WTC11 (cell line): ENCODE results near the gene OPN4. TPM values are rescaled to one million over a fixed set of nuclear protein-coding genes. Genes with fewer than 3 reads are reported as not detected.

Source experiments
- ATAC-seq: fragments of 200-7000 bp; cut with Tn5 transposase; 2 replicates; pipeline ENCODE4 v1.10.0; 2021; ENCODE audit warnings: mild to moderate bottlenecking, moderate library complexity
- CTCF ChIA-PET: fragments of 300-600 bp; sonication (Branson Sonifier 250); formaldehyde crosslinking; loops from one replicate; lab custom pipeline; 2021; ENCODE audit warnings: antibody characterized with exemption; lab: Charles Lee
- POLR2A ChIA-PET: fragments of 350-600 bp; sonication (Branson Sonifier 250); formaldehyde crosslinking; loops from one replicate; lab custom pipeline; 2021; ENCODE audit warnings: antibody characterized with exemption; lab: Charles Lee
- DNase-seq: peaks from one replicate; pipeline ENCODE4 v3.0.0; 2021; ENCODE audit warnings: low spot score
- H3K27ac Mint-ChIP-seq: 2 replicates; pipeline ENCODE4 v1.8.0; 2021; ENCODE audit warnings: mixed read lengths
- H3K27me3 Mint-ChIP-seq: 2 replicates; pipeline ENCODE4 v1.8.0; 2021; ENCODE audit warnings: low read depth, mild to moderate bottlenecking, moderate library complexity, mixed read lengths
- H3K36me3 Mint-ChIP-seq: 2 replicates; pipeline ENCODE4 v1.8.0; 2021; ENCODE audit warnings: mixed read lengths
- H3K4me1 Mint-ChIP-seq: 2 replicates; pipeline ENCODE4 v1.8.0; 2022; ENCODE audit warnings: mixed read lengths
- H3K4me3 Mint-ChIP-seq: 2 replicates; pipeline ENCODE4 v1.8.0; 2021; ENCODE audit warnings: mild to moderate bottlenecking, moderate library complexity, mixed read lengths
- H3K9me3 Mint-ChIP-seq: 2 replicates; pipeline ENCODE4 v1.8.0; 2021; ENCODE audit warnings: mixed read lengths
- ATF1 ChIP-seq: sonication (generic); formaldehyde crosslinking; IDR thresholded peaks from 2 replicates; pipeline ENCODE4 v1.8.1; 2023; ENCODE audit warnings: mild to moderate bottlenecking, moderate library complexity, missing genetic modification reagents
- CBFB ChIP-seq: sonication (generic); formaldehyde crosslinking; IDR thresholded peaks from 2 replicates; pipeline ENCODE4 v1.8.1; 2022; ENCODE audit warnings: mild to moderate bottlenecking, low read depth, missing genetic modification reagents
- EMX1 ChIP-seq: fragments of 250-450 bp; sonication (Bioruptor Pico); IDR thresholded peaks from 2 replicates; pipeline ENCODE4 v1.8.0; 2021; ENCODE audit warnings: mild to moderate bottlenecking
- ESRRA ChIP-seq: sonication (generic); formaldehyde crosslinking; IDR thresholded peaks from 2 replicates; pipeline ENCODE4 v1.8.1; 2022; ENCODE audit warnings: mild to moderate bottlenecking, missing genetic modification reagents, borderline replicate concordance
- FOXP1 ChIP-seq: sonication (generic); formaldehyde crosslinking; IDR thresholded peaks from 2 replicates; pipeline ENCODE4 v1.8.0; 2022; ENCODE audit warnings: missing genetic modification reagents, mild to moderate bottlenecking, moderate library complexity, borderline replicate concordance
- NR1H2 ChIP-seq: sonication (generic); formaldehyde crosslinking; IDR thresholded peaks from 2 replicates; pipeline ENCODE4 v1.9.0; 2021; ENCODE audit warnings: mild to moderate bottlenecking, moderate library complexity, missing genetic modification reagents
- RELA ChIP-seq: sonication (generic); formaldehyde crosslinking; IDR thresholded peaks from 2 replicates; pipeline ENCODE4 v1.8.1; 2022; ENCODE audit warnings: missing genetic modification reagents, mild to moderate bottlenecking, borderline replicate concordance
- SMAD3 ChIP-seq: sonication (generic); formaldehyde crosslinking; IDR thresholded peaks from 2 replicates; pipeline ENCODE4 v1.8.0; 2022; ENCODE audit warnings: missing genetic modification reagents, mild to moderate bottlenecking, borderline replicate concordance
- SOX15 ChIP-seq: fragments of 250-450 bp; sonication (Bioruptor Pico); IDR thresholded peaks from 2 replicates; pipeline ENCODE4 v1.9.0; 2021; ENCODE audit warnings: mild to moderate bottlenecking
- TEAD1 ChIP-seq: sonication (generic); formaldehyde crosslinking; IDR thresholded peaks from 2 replicates; pipeline ENCODE4 v1.8.0; 2022; ENCODE audit warnings: mild to moderate bottlenecking, missing genetic modification reagents
- TP53 ChIP-seq: sonication (generic); formaldehyde crosslinking; IDR thresholded peaks from 2 replicates; pipeline ENCODE4 v1.8.1; 2023; ENCODE audit warnings: mild to moderate bottlenecking, missing genetic modification reagents
- ZBTB43 ChIP-seq: sonication (generic); formaldehyde crosslinking; IDR thresholded peaks from 2 replicates; pipeline ENCODE4 v1.8.1; 2023; ENCODE audit warnings: mild to moderate bottlenecking, missing genetic modification reagents
- ZNF121 ChIP-seq: sonication (generic); formaldehyde crosslinking; IDR thresholded peaks from 2 replicates; pipeline ENCODE4 v1.8.0; 2023; ENCODE audit warnings: missing genetic modification reagents
- ZNF425 ChIP-seq: fragments of 250-450 bp; sonication (Bioruptor Pico); conservative IDR thresholded peaks from 2 replicates; pipeline ENCODE4 v1.9.0; 2021; ENCODE audit warnings: mild to moderate bottlenecking
- total RNA-seq: library from RNA; stranded (reverse); gene quantifications from 3 replicates; pipeline ENCODE4 v1.2.3, GENCODE V29; 2021
- TF ChIP-seq, protein P1 (sequence below): fragments of 250-450 bp; sonication (Bioruptor Pico); IDR thresholded peaks from 2 replicates; pipeline ENCODE4 v2.1.2; 2022; ENCODE audit warnings: mild to moderate bottlenecking, moderate library complexity
- TF ChIP-seq, protein P2 (sequence below): sonication (generic); formaldehyde crosslinking; IDR thresholded peaks from 2 replicates; pipeline ENCODE4 v1.8.0; 2022; ENCODE audit warnings: mild to moderate bottlenecking, missing genetic modification reagents
- TF ChIP-seq, protein P3 (sequence below): sonication (generic); formaldehyde crosslinking; IDR thresholded peaks from 2 replicates; pipeline ENCODE4 v1.8.1; 2022; ENCODE audit warnings: low read depth, mild to moderate bottlenecking, moderate library complexity, missing genetic modification reagents, borderline replicate concordance
- TF ChIP-seq, protein P4 (sequence below): sonication (generic); formaldehyde crosslinking; IDR thresholded peaks from 2 replicates; pipeline ENCODE4 v1.8.1; 2023; ENCODE audit warnings: mild to moderate bottlenecking, missing genetic modification reagents, moderate library complexity
- TF ChIP-seq, protein P5 (sequence below): sonication (generic); formaldehyde crosslinking; IDR thresholded peaks from 2 replicates; pipeline ENCODE4 v1.8.1; 2022; ENCODE audit warnings: low read depth, missing genetic modification reagents, borderline replicate concordance

OPN4 gene
- total RNA-seq, 1 experiment from 2014 or later = not detected

- TF ChIP-seq, protein P1, sequence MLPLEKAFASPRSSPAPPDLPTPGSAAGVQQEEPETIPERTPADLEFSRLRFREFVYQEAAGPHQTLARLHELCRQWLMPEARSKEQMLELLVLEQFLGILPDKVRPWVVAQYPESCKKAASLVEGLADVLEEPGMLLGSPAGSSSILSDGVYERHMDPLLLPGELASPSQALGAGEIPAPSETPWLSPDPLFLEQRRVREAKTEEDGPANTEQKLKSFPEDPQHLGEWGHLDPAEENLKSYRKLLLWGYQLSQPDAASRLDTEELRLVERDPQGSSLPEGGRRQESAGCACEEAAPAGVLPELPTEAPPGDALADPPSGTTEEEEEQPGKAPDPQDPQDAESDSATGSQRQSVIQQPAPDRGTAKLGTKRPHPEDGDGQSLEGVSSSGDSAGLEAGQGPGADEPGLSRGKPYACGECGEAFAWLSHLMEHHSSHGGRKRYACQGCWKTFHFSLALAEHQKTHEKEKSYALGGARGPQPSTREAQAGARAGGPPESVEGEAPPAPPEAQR = no peak
- TF ChIP-seq NR1H2 (CRISPR knock-in tag) (no peak), TP53 (CRISPR knock-in tag) (no peak), RELA (CRISPR knock-in tag) (no peak), SMAD3 (CRISPR knock-in tag) (no peak), ESRRA (CRISPR knock-in tag) (no peak), ATF1 (no peak), ZNF425 (CRISPR knock-in tag) (no peak), ZBTB43 (CRISPR knock-in tag) (no peak), EMX1 (CRISPR knock-in tag) (no peak), SOX15 (CRISPR knock-in tag) (no peak)
- TF ChIP-seq, protein P2, sequence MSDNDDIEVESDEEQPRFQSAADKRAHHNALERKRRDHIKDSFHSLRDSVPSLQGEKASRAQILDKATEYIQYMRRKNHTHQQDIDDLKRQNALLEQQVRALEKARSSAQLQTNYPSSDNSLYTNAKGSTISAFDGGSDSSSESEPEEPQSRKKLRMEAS = no peak
- TF ChIP-seq, protein P3, sequence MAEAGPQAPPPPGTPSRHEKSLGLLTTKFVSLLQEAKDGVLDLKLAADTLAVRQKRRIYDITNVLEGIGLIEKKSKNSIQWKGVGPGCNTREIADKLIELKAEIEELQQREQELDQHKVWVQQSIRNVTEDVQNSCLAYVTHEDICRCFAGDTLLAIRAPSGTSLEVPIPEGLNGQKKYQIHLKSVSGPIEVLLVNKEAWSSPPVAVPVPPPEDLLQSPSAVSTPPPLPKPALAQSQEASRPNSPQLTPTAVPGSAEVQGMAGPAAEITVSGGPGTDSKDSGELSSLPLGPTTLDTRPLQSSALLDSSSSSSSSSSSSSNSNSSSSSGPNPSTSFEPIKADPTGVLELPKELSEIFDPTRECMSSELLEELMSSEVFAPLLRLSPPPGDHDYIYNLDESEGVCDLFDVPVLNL (CRISPR knock-in tag) = no peak
Measured at GRCh38 chr10:86705905-86706304, 51.6 kb downstream of the OPN4 start (continued).

- ChIA-PET POLR2A (no interaction called here), CTCF (interaction anchor here (1.0 to 2.7 kb wide), 6 partner anchors 13 to 233 kb away, joined by 3 to 15 read pairs (median 5); no protein-coding TSS in a partner anchor)
- DNase-seq (no peak), ATAC-seq (peak; percentile 6; the same call in 1 of the 2 replicates)
- 0 out of 2 replicates have a peak, but pooled peaks have one; percentile 51 for TF ChIP-seq ZNF121 (CRISPR knock-in tag)
- TF ChIP-seq TEAD1 (CRISPR knock-in tag) = no peak
- 0 out of 2 replicates have a peak, but pooled peaks have one; percentile 56 for TF ChIP-seq FOXP1 (CRISPR knock-in tag)
- H3K27ac Mint-ChIP-seq = no peak overlapping the region; the same call in 1 of the 2 replicates
- H3K4me1 Mint-ChIP-seq = peaks cover 44% of the 10 kb centered on the region
- H3K27me3 Mint-ChIP-seq = peaks cover 4% of the 10 kb centered on the region; the same call in 1 of the 2 replicates
- no peak overlapping the region for H3K4me3 Mint-ChIP-seq
- 0 out of 2 replicates have a peak, but pooled peaks cover 3% of the 10 kb centered on the region for H3K9me3 Mint-ChIP-seq
- H3K36me3 Mint-ChIP-seq = no peaks in the 10 kb centered on the region
Measured at GRCh38 chr10:86706401-86706841, 52.1 kb downstream of the OPN4 start.

- CTCF ChIA-PET = interaction anchor here (1.3 to 2.7 kb wide), 2 partner anchors 13 to 23 kb away, joined by 4 to 15 read pairs; no protein-coding TSS in a partner anchor
- H3K36me3 Mint-ChIP-seq = no peaks in the 10 kb centered on the region
- H3K27ac Mint-ChIP-seq = no peak overlapping the region
- DNase-seq = no peak
- TF ChIP-seq NR1H2 (CRISPR knock-in tag) (no peak), CBFB (CRISPR knock-in tag) (no peak)
- TF ChIP-seq, protein P4, sequence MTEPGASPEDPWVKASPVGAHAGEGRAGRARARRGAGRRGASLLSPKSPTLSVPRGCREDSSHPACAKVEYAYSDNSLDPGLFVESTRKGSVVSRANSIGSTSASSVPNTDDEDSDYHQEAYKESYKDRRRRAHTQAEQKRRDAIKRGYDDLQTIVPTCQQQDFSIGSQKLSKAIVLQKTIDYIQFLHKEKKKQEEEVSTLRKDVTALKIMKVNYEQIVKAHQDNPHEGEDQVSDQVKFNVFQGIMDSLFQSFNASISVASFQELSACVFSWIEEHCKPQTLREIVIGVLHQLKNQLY (CRISPR knock-in tag) = no peak
- TF ChIP-seq, protein P5, sequence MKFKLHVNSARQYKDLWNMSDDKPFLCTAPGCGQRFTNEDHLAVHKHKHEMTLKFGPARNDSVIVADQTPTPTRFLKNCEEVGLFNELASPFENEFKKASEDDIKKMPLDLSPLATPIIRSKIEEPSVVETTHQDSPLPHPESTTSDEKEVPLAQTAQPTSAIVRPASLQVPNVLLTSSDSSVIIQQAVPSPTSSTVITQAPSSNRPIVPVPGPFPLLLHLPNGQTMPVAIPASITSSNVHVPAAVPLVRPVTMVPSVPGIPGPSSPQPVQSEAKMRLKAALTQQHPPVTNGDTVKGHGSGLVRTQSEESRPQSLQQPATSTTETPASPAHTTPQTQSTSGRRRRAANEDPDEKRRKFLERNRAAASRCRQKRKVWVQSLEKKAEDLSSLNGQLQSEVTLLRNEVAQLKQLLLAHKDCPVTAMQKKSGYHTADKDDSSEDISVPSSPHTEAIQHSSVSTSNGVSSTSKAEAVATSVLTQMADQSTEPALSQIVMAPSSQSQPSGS (CRISPR knock-in tag) = no peak
- TF ChIP-seq, all 79 proteins: peak for 0
- Mint-ChIP-seq H3K4me3 (no peak overlapping the region), H3K9me3 (0 out of 2 replicates have a peak, but pooled peaks cover 2% of the 10 kb centered on the region), H3K27me3 (peaks cover 4% of the 10 kb centered on the region; the same call in 1 of the 2 replicates), H3K4me1 (peaks cover 44% of the 10 kb centered on the region)
- ATAC-seq = no peak
- POLR2A ChIA-PET = no interaction called here
Measured at GRCh38 chr10:86706977-86707376, 52.6 kb downstream of the OPN4 start.
